NCI-H1694 (cell line): ENCODE data around the gene STIL.
"Not testable (repeated sequence)": the region's sequence is repeated elsewhere in the genome, so short reads cannot be mapped to it uniquely, and the experiment has no call there.

Source experiments
- DNase-seq: peaks from one replicate; lab custom pipeline; 2025; lab: John Stamatoyannopoulos, UW

STIL gene

DNA sequence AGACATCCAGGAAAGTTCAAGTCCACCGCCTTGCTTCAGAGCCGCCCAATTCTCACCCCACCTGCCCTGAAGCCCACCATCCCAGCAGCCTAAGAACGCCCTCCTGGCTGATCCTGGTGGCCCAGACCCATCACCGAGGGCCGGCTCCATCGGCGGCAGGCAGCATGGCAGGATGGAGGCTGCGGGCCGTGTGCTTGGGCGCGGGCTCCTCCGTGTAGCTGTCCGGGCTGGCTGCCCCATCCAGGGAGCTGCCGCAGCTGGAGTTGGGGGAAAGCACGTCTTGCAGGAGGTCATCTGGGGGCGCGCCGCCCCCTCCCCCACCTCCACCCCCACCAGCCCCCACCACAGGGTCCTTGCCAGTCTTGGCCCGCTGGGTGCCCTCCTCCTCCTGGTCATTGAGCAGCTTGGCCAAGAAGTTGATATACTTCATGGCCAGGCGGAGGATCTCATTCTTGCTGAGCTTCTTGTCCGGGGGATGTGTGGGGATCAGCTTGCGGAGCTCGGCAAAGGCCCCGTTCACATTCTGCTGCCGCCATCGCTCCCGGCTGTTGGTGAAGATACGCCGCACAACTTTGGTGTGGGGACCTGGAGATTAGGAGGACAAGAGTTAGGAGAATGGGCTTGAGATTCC lies 94.2 kb downstream of the STIL start:
- no peak for DNase-seq

DNA sequence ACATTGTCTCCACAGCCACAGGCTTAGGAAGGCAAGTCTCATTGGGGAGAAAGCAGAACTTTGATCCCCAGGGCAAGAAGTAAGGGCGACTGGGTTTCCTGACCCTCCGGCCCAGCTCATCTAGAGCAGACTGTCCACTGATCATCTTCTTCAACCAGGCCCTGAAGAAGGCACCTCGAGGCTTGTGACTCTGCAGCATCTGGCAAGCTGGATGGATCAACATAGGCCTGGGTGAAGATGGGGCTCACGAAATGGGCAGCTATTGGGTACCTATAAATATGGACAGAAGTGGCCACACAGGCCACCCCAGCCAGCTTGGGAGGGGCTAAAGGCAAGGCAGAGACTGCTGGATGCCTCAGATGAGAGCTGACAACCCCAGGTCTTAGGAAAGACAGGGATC lies 94.9 kb downstream of the STIL start:
- DNase-seq: no peak

DNA sequence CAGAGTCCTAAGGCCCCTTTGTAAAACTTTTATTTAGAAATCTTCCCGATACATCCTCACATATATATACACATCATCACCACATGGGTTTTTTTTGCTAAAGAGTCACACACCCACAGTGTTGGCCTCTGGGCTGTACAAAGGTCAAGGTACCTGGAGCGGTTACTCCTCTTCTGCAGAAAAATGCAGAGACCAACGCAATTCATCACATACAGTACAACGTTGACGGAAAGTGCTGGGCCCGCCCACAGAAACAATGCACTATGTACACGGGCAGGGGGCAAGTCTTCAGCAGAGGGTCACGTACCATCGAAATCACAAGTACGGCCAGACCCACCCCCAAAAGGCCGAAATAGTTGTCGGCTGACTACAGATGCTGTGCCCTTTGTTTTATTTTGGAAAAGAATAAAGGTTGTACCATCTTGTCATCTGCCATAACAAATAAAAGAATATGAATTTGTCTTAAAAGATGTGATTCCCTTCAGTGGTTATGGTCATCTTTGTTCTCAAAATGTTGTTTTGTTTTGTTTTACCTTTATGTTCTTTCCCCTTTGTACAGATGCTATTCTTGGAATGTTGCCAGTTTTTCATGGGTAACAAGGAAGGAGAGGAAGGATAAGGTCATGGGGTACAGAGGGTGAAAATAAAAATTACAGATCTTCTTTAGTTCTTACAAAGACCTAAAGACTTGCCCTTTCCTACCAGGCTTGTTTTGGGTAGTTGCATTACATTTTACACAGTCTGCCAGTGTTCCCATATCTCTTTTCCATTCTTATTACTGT lies 97.5 kb downstream of the STIL start:
- no peak for DNase-seq

DNA sequence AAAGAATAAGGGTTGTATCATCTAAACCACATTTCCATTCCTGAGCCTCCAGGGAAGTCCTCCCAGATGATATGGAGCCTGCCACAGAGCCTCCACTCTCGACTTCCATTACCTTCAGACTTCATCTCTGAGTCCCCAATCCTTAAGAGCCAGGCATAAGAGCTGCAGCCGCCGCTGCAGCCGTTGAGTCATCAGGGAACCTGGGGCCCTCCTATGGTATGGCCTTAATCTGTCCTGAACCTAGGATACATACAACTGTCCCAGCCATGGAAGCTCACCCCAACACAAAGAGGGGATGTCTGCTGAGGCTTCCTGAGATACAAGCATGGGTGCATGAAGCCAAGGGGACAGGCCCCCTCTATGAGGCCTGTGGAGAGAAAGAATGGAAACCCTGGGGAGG lies 98.2 kb downstream of the STIL start:
- no peak for DNase-seq

DNA sequence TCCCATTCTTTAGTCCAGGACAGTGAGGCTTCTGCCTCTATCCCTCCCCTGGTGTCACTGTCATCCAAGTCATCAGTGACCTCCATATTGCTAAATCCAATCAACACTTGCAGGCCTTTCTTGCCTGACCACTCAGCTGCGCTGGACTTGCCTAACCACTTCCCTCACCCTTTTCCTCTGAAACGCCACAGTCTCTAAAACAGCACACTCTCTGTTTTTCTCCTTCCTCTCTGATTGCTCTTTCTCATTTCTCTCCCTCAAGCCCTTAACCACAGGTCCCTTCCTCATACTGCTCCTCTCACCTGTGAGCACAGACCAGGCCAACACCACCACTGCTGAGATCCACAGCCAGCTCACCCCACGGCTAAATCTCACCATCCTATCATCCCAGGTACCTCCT lies 99.4 kb downstream of the STIL start:
- no peak for DNase-seq

DNA sequence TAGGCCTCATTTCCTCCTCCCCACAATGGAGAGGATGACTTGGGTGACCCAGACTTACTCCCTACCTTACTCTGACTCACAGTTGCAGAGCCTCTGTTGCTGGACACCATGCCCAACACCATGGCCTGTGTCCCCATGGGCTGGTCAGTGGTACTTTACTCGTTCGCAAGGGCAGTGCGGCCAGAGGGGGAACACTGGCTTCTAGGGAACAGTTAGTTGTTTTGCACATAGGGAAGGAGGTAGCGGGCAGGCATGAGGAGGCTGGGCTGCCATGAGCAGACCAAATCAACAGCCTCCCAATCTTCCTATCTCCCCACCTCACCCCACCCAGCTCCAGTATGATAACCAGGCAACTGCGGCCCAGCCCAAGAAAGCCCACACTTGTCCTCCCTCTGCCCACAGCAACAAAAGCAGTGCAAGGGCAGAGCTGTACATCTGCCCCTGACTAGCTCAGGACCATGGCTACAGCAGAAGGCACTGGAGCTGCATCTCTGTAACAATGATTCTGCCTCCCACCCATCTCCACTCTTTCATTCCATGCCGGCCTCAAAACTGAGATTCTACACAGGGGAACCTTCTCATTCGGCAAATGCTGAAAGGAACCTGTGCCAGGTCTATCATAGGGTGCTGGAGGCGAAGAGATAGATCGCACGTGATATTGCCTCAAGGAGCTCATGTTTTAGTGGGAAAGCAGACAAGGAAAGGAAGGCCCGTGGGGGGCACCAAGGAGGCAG lies 100.5 kb downstream of the STIL start:
- DNase-seq: no peak

DNA sequence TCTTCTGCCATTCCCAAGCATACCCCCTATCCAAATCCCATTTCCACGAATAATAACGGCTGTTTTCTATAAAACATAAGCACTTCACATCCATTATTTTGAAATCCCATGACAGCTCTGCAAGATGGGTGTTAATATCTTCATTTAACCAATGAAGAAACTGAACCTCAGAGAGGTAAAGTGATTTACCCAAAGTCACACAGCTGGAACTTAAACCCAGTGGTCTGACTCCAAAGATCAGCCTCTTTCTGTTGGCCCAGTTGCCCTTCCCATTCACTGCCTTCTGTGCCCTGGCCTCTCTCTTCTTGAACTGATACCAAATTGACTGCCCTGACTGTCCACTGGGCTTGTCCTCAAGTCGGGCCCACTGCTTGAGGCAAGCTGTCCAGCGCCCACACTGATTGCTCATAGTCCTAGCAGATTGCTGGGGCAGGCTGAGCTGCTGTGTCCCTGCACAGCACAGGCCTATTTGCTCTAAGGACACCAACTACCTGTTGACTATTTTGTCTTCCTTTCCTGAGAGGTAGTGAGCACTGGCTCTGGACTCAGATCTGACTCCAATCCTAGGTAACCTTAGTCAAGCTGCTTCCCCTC lies 101.2 kb downstream of the STIL start:
- DNase-seq: no peak

DNA sequence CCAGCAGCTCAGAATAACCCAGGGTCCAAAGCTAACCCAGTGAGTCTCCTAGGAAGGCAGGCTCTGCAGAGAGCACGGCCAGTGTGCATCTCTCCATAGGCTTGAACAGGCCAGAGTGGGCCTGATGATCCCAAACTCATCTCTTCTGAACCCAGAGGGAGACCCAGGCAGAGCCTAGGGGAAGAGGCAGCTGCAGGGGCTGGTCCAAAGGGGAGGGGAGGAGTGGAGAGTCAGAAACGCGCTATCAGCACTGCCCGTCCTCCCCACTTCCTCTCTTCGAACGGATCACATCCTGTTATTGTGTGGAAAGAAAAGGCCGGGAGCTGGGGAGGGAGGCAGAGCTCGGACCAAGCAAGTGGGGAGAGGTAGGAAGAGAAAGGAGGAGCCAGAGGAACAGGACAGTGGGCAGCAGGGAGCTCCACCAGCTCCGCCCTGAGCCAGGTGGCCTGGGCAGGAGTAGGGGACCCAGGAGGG lies 102.1 kb downstream of the STIL start:
- DNase-seq: no peak

DNA sequence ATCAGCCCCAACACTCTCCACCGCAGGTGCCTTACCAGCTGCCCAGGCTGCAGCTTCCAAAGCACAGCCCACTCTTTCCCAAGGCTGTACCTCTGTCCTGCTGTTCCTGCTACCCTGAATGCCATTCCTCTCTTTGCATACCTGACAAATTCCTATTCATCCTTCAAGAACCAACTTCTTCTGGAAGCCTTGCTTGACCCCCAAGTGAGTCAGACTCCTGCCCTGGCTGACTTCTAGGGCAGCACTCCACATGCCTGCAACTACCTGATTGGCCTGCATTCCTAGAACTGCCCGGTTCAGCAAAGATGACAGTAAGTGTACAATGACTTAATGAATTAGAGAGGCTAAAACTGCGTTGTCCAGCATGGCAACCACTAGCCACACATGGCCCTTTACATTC lies 103.3 kb downstream of the STIL start:
- no peak for DNase-seq

DNA sequence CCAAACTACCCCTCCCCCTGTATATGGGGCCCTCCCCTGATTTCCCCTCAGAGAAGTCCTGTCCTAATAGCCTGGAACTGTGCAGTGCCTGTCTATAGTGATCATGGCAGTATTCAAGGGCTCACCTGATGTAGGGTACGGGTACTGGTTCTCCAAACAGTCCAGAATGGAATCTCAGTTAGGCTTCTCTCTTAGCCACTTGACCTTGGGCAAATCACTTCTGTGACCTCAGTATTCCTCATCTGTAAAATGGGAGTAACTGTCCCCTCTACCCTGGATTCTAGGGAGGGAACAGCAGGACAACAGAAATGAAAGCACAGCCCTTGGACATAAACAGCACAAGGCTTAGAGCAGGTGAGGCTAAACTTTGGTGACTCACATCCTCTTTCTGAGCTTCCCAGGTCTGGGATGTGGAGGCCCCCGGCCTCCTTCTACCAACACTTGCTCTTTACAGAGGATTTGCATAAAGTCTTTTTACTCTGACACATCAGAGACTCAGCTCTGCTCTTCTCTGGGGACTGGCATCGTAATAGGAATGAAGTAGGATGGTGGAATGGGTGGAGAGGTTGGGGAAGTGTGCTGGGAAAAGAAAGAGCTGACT lies 104.1 kb downstream of the STIL start:
- no peak for DNase-seq

DNA sequence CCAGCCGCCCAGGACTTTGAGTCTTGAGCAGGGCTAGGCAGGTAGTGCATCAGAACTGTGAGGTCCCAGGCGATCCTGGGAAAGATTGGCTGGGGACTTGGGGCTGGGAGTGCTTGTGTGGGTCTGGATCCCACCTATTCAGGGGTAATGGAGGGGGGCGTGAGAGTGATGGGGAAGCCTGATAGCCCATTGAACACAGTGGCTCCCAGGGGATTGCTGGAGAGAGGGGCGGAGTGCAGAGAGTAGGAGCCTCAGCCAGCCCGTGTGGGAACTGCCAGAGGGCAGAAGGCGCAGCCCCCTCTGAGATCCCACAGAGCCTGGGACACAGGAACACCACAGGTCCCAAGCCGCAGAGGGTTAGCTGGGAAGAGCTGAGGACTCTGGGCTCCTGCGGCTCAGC lies 104.9 kb downstream of the STIL start:
- no peak for DNase-seq

DNA sequence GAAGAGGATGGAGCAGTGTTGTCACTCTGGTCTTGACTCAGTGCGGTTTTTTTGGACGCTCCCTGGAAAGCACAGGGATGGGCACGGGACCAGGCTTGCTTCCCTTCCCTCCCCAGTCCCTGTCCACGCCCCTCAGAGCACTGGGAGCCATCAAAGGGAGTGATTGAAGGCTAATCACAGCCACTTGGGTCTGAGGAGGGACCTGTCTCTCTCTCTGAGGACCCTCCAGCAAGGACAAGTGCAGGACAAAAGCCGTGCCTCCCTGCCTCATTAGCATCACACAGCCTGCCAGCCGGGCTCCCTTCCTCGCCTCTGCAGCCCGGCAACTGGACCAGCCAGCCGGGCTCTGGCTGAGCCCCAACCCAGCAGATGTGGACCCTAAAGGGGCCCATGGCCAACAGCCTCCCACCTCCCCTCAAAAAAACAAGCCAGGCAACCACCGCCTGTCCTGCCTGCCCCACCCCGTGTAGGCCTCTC lies 105.5 kb downstream of the STIL start:
- no peak for DNase-seq

DNA sequence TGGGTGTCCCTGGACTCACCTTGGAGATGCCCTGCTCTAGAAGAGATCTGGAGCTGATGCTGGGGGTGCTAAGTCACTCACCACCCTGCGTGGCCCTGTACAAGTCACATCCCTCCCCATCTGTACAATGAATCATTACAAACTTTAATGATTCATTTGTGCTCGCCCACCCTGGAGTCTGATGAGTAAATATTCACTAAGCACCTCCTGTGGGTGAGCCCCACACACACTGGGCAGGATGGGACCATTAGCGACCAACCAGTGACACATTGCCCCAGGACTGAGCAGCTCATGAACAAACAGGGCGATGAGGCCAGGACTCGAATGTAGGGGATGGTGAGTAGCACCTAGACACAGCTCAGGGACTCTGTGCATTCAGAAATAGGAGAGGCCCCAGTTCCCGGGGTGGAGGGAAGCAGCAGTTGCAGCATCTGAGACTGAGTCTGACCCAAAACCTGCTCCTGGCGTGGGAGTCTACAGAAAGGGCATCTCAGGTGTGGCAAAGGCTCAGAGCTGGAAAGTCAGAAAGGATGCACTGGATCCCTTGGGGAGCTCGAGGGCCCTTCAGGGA lies 106.1 kb downstream of the STIL start:
- no peak for DNase-seq

DNA sequence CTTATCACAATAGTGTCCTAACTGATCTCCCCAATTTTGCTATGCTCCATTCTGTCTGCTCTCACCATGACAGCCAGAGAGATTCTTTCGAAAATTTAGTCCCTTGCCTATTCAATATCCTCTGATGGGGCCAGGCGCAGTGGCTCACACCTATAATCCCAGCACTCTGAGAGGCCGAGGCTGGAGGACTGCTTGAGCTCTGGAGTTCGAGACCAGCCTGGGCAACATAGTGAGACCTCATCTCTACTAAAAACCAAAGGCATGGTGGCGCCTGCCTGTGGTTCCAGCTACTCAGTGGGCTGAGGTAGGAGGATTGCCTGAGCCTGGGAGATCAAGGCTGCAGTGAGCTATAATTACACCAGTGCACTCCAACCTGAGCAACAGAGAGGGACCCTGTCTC lies 108.0 kb downstream of the STIL start:
- DNase-seq: no peak

DNA sequence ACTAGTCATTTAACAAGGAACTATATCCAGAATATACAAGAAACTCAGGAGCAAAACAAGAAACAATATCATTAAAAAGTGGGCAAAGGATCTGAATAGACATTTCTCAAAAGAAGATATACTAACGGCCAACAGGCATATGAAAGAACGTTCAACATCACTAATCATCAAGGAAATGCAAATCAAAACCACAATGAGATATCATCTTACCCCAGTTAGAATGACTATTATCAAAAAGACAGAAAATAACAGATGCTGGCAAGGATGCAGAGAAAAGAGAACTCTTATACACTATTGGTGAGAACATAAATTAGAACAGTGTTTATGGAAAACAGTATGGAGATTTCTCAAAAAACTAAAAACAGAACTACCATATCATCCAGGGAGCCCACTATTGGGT lies 110.4 kb downstream of the STIL start:
- DNase-seq: not testable (repeated sequence)

DNA sequence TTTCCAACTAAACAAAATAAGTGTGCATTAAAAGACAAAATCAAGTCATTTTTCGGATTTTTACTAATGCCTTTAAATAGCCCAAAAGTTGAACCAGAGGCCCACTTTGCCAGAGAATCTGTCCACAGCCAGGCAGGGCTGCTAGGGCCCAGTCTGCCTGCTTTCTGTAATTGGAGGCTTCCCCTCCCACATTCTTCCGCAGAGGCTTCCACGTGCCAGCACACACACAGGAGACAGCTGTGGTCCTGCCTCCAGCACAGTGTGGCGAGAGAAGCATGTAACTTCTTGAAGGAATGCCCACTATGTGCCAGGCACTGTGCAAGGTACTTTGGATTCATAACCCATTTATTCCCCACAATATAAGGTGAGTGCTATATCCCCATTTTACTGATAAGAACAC lies 112.8 kb downstream of the STIL start:
- no peak for DNase-seq
